Right atrium auricular region (tissue), 2 donors: Measurements from ENCODE around the gene MED27. TPM values are rescaled to one million over a fixed set of nuclear protein-coding genes. Genes with fewer than 3 reads are reported as not detected.

ENCODE experiments used
- DNase-seq: peaks from one replicate; pipeline ENCODE4 v3.0.0-alpha.2; 2019; ENCODE audit warnings: low spot score
- H3K27ac ChIP-seq, 2 donors: fragments of 200-600 bp; sonication (generic); 1 replicate in 1 of 2; 2 replicates in 1 of 2; pipeline ENCODE4 v1.5.1; 2016 to 2019
- H3K27me3 ChIP-seq, 2 donors: fragments of 200-600 bp; sonication (generic); one replicate each; pipeline versions ENCODE4 v1.5.1 to v1.6.0; 2017 to 2019
- H3K36me3 ChIP-seq: fragments of 200-600 bp; sonication (generic); one replicate; pipeline ENCODE4 v1.5.1; 2016
- H3K4me1 ChIP-seq, 2 donors: fragments of 200-600 bp; sonication (generic); one replicate each; pipeline versions ENCODE4 v1.5.1 to v1.6.0; 2017 to 2019
- H3K4me3 ChIP-seq, 2 donors: fragments of 200-600 bp; sonication (generic); 1 replicate in 1 of 2; 2 replicates in 1 of 2; pipeline ENCODE4 v1.5.1; 2017 to 2019; ENCODE audit warnings: mild to moderate bottlenecking in 1 of 2, moderate library complexity in 1 of 2
- H3K9me3 ChIP-seq, 2 donors: fragments of 200-600 bp; sonication (generic); one replicate each; pipeline ENCODE4 v1.5.1; 2019
- total RNA-seq, 2 donors: library from RNA; depleted of rRNA; stranded (reverse); fragments of >200 nt; gene quantifications; one replicate each; pipeline ENCODE4 v1.1.0, GENCODE V29; 2016
- TF ChIP-seq, protein P1 (sequence below), 2 donors: fragments of 200-600 bp; sonication (generic); IDR thresholded peaks; one replicate each; pipeline ENCODE4 v1.5.1; 2019; ENCODE audit warnings: antibody characterized with exemption in 2 of 2

The MED27 gene
- total RNA-seq, 2 donors from 2014 or later, result 12.5 to 15.3 TPM

DNA sequence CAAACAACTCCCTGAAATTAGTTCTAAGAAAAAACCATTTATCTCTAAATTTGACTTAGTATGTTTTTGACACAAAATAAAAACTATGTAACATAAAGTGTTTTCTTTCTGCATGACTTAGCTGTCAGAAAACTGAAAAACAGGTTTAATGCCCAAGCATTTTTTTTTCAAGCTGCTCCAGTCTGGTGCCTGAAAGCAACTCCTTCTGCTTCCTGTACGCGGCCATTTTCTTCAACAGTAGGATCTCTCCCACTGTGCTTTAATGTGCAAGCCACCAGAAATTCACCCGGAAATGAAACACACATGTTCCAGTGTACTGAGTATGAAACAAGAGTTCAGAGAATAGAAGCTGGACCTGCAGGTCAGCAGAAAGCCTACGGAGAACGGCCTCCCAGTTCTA lies 161.2 kb downstream of the MED27 start:
- Histone ChIP-seq H3K27ac (no peak overlapping the region), H3K4me3 (no peak overlapping the region), H3K4me1 (no peaks in the 10 kb centered on the region), H3K9me3 (no peaks in the 10 kb centered on the region), H3K27me3 (no peaks in the 10 kb centered on the region), H3K36me3 (no peaks in the 10 kb centered on the region)
- DNase-seq, result no peak
- TF ChIP-seq, protein P1, sequence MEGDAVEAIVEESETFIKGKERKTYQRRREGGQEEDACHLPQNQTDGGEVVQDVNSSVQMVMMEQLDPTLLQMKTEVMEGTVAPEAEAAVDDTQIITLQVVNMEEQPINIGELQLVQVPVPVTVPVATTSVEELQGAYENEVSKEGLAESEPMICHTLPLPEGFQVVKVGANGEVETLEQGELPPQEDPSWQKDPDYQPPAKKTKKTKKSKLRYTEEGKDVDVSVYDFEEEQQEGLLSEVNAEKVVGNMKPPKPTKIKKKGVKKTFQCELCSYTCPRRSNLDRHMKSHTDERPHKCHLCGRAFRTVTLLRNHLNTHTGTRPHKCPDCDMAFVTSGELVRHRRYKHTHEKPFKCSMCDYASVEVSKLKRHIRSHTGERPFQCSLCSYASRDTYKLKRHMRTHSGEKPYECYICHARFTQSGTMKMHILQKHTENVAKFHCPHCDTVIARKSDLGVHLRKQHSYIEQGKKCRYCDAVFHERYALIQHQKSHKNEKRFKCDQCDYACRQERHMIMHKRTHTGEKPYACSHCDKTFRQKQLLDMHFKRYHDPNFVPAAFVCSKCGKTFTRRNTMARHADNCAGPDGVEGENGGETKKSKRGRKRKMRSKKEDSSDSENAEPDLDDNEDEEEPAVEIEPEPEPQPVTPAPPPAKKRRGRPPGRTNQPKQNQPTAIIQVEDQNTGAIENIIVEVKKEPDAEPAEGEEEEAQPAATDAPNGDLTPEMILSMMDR (IDR thresholded peaks at IDR 0.05), result no peak

DNA sequence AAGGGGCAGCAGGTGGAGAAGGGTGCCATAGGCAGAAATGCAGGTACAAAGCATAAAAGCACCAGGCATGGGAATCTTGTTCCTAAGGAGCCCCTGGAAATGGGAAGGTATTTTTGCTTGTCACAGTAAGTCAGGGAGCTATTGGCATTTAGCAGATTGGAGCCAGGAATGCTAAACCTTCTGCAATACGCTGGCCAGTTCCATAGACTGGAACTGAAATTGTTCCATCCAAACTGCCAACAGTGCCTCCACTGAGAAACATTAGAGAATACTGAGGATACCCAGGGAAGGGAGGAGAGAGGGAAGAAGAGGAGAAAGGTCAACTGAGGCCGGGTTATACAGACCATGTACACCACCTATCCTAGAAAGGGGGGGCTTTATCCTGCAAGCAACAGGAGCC lies 162.7 kb downstream of the MED27 start:
- no peaks in the 10 kb centered on the region for H3K9me3 ChIP-seq
- H3K4me1 ChIP-seq, result no peaks in the 10 kb centered on the region
- H3K36me3 ChIP-seq, result no peaks in the 10 kb centered on the region
- no peak overlapping the region for H3K4me3 ChIP-seq
- H3K27ac ChIP-seq, result no peak overlapping the region
- TF ChIP-seq, protein P1 (IDR thresholded peaks at IDR 0.05), result no peak
- DNase-seq, result no peak
- no peaks in the 10 kb centered on the region for H3K27me3 ChIP-seq

DNA sequence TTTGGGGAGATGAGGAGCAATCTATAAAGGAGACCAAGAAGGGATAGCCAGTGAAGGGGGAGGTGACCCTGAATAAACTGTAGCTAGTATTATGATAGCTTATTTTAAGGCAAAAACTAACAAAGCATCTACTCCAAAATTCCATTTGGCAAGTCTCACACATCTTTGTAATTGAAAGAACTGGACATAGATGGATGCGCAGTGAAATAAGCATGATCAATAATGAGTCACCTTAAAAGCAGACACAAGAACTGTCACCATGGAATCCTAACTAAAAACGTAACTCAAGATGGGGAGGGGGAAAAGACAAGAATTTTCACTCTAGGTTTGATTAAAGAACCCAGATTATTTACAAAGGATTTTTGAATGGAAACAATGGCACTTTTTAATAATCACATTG lies 164.5 kb downstream of the MED27 start:
- Histone ChIP-seq H3K4me1 (no peaks in the 10 kb centered on the region), H3K27me3 (no peaks in the 10 kb centered on the region)

DNA sequence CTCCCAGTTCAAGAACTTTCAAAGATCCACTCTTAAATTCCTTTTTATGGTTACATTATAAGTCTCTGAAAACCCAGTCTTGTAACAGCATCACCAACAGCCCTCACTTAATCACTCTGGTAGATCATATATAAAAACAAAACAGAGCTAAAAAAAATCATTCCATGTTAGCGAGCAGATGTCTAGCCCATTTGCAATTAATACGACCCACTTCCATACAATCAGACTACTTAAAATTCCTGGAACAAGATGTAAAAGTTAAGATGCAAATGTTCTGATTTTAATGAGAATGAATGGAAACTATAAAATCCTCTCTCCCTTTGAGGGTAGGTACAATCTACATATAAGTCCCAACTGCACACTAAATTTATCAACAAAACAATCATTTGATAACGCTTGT lies 167.0 kb downstream of the MED27 start:
- DNase-seq, result no peak
- Histone ChIP-seq H3K27me3 (no peaks in the 10 kb centered on the region), H3K9me3 (no peaks in the 10 kb centered on the region), H3K4me3 (no peak overlapping the region), H3K27ac (no peak overlapping the region), H3K36me3 (no peaks in the 10 kb centered on the region), H3K4me1 (no peaks in the 10 kb centered on the region)
- TF ChIP-seq, protein P1 (IDR thresholded peaks at IDR 0.05), result no peak

More for the DNA sequence above, 164.5 kb downstream of the MED27 start:
- H3K9me3 ChIP-seq, result no peaks in the 10 kb centered on the region
- no peak for DNase-seq
- TF ChIP-seq, protein P1 (IDR thresholded peaks at IDR 0.05), result no peak
- no peaks in the 10 kb centered on the region for H3K36me3 ChIP-seq
- H3K27ac ChIP-seq, result no peak overlapping the region
- H3K4me3 ChIP-seq, result no peak overlapping the region

DNA sequence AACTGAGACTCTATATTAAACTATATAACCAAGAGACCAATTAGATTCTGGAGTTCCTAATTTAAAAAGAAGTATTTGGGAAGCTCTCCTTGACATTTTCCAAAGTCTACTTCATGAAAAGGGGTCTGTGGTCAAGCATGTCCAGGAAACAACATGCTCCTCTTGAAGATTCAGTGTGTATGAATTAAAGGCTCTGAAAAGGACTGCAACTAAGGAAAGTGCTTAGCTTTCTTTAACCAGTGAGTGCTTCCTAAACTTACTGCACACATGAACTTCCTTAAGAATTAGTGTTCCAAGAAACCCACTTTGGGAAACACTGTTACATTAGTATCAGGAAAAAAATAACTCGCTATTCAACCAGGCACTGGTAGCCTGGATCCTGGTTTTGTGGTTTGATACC lies 167.6 kb downstream of the MED27 start:
- H3K4me1 ChIP-seq, result no peaks in the 10 kb centered on the region
- TF ChIP-seq, protein P1 (IDR thresholded peaks at IDR 0.05), result no peak
- H3K36me3 ChIP-seq, result no peaks in the 10 kb centered on the region
- H3K27me3 ChIP-seq, result no peaks in the 10 kb centered on the region
- no peak overlapping the region for H3K4me3 ChIP-seq
- no peak for DNase-seq
- no peak overlapping the region for H3K27ac ChIP-seq
- H3K9me3 ChIP-seq, result no peaks in the 10 kb centered on the region

DNA sequence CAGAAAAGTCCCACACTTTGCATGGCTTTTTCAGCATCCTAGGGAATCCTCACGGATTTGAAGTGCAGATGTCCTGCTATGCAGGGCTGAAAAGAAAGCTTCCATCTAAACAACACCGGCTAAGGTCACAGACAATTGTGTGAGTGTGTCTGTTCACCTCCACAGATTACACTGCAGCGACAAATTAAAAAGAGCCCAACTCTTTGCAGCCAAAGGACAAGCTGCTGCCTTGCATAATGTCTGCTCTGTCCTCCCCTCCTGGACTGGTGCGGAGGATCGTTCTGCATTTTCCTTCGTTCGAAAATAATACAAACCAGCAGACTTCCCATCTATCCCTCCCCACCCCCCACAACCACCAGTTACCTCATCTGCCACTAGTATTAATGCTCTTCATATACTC lies 169.1 kb downstream of the MED27 start:
- no peaks in the 10 kb centered on the region for H3K9me3 ChIP-seq
- TF ChIP-seq, protein P1 (IDR thresholded peaks at IDR 0.05), result no peak
- H3K4me1 ChIP-seq, result no peaks in the 10 kb centered on the region
- no peak overlapping the region for H3K4me3 ChIP-seq
- H3K36me3 ChIP-seq, result no peaks in the 10 kb centered on the region
- H3K27ac ChIP-seq, result no peak overlapping the region
- no peaks in the 10 kb centered on the region for H3K27me3 ChIP-seq
- no peak for DNase-seq
